HG02840 (cell line): ENCODE data around the gene SLC9C2.
"Not testable (repeated sequence)": the region's sequence is repeated elsewhere in the genome, so short reads cannot be mapped to it uniquely, and the experiment has no call there.

Source experiments
- ATAC-seq: cut with Tn5 transposase; IDR thresholded peaks from one replicate; pipeline ENCODE4 v1.9.1; 2021; ENCODE audit warnings: mild to moderate bottlenecking, moderate library complexity, moderate number of reproducible peaks; ENCODE audit not compliant: unreplicated experiment, low FRiP score

The SLC9C2 gene

DNA sequence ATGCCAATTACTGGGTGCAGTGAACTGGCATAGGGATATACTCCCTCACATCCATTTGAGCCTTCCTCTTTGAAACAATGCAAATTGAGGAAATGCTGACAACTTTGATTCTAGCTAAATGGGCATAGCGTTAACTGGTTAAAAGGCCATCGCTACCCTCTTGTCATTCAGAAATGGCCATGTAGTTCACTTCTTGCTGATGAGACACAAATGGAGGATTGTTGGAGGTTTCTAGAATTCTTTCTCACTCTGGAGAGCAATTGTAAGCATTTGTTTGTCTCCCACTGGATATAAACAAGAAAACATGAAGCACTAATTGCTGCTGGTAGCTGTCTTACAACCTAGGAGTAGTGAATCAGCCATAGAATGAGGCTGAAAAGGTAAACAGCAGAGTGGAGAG, 111.4 kb downstream of the SLC9C2 start:
- no peak for ATAC-seq

- no peak for ATAC-seq
Measured at GRCh38 chr1:173489929-173490328, 112.9 kb downstream of the SLC9C2 start.

DNA sequence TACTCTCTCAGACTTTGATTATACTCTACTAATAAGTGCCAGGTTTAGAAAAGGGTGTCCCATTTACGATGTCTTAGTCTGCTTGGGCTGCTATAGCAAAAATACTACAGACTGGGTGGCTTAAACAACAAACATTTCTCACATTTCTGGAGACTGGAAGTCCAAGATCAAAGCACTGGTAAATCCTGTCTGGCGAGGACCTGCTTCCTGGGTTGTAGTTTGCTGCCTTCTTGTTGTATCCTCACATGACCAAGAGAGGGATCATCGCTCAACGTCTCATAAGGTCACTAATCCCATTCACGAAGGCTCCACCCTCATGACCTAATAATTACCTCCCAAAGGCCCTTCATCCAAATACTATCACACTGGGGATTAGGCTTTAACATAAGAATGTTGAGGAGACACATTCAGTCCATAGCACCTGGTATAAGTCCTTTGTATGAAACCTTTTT, 113.7 kb downstream of the SLC9C2 start:
- ATAC-seq: no peak

DNA sequence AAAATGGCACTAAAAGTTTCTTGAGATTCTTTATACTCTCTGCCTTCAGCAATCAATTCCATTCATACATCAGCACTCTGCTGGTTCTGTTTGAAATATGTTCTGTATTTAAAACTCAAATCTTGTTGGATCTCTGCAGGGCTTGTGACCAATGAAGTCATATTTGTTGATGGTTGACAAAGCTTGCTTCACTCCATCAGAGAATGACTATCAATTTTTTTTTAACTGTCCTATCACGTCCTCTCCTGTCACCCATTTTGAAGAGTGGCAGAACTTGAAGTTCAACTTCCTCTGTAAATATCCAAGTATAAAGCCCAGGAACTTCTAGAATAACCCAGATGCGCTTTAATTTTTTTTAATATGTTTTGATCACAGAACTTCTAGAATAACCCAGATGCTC, 114.9 kb downstream of the SLC9C2 start:
- ATAC-seq: no peak

- ATAC-seq: no peak
Measured at GRCh38 chr1:173485401-173485800, 117.5 kb downstream of the SLC9C2 start.

GRCh38 chr1:173484276-173484675, 118.6 kb downstream of the SLC9C2 start:
- no peak for ATAC-seq

DNA sequence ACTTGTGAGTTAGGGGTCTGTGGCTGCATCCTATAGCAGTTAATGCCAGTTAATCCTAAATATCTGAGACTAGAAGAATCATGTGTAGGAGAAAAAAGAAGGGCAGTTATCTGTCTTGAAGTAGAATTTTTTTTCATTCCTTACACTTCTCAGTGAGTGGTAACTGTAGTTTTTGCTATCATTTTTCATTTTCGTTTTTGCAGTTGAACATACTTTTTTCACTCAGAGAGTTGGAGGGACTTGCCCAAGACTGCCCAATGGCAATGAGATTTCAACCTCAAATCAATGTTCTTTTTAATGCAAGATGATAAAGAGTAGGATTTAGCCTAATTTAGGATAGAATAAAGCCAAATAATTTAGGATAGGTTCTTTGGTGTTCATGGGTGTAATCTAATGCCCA, 120.2 kb downstream of the SLC9C2 start:
- ATAC-seq: no peak

DNA sequence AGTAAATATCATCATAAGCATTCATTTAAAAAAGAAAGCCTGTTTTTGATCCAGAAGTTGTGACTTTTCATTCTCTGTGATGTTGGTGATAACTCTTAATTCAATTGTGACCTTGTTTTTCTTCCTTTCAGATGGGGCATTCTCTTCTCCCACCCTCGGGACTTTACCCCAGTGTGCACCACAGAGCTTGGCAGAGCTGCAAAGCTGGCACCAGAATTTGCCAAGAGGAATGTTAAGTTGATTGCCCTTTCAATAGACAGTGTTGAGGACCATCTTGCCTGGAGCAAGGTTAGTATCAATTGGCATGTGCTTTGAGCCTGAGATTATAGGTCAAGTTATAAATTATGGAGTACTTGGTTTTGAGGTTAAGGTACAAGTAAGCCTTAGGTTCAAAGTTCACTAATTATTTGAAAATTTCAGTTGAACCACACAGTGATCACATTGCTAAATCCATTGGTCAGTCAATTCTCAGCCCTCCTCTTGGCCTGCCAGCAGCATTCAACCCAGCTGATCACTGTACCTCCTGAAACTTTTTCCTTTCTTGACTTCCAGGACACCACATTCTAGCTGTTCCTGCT, 121.6 kb downstream of the SLC9C2 start:
- ATAC-seq: no peak

DNA sequence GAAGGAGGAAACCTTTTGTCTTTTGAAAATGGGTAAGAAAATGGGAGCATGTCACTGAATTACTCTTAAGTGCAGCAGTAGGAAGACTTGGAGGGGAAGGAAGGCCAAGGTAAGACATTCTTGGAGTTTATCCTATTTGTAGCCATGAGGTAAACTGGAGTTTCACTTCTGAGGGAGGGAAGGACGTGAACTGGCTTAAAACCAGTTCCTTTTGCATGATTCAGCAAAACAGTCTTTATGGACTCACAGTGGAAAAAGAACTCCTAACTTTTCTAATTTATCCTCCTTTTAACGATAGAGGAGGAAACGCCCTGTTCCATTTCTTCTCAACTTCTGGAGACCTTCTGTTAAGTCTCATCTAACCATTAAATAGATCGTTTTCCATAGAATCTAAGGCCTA, 123.2 kb downstream of the SLC9C2 start:
- ATAC-seq: no peak

DNA sequence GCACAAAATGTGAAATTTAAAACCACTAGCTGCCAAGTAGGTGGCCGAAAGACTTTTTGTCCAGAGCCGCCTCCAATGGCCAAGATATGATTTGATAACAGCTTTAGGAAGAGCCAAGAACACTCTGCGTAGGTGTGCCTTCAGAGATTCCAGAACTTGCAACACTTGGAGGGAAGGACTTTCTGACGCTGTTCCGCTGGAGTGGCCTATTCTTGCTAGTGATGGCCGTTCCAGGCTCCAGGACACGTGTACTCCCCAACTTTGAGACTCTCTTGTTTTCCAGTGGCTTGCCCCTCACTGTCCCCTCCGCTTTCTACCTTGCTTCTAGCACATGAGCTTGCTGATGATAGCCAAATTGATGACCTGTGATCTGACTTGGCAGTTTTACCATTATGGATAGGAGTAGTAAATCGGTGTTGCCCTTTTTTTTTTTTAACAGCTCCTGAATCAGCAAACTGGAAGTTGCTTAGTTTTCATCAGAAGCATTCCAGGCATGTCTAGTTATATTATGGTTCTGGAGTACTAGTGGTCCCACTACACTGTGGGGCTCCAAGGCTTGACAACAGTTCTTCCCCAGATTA, 124.7 kb downstream of the SLC9C2 start:
- no peak for ATAC-seq

GRCh38 chr1:173477286-173478093, 125.4 kb downstream of the SLC9C2 start, which contains the start of gene PRDX6:
Gene PRDX6 (plus strand): TSS chr1:173477335. CDS start chr1:173477398, 63 bp downstream.
- peak; percentile 53 for ATAC-seq

- ATAC-seq: peak; percentile 96
Measured at GRCh38 chr1:173476665-173477285, 126.1 kb downstream of the SLC9C2 start.

- no peak for ATAC-seq
Measured at GRCh38 chr1:173476197-173476664, 126.6 kb downstream of the SLC9C2 start.

DNA sequence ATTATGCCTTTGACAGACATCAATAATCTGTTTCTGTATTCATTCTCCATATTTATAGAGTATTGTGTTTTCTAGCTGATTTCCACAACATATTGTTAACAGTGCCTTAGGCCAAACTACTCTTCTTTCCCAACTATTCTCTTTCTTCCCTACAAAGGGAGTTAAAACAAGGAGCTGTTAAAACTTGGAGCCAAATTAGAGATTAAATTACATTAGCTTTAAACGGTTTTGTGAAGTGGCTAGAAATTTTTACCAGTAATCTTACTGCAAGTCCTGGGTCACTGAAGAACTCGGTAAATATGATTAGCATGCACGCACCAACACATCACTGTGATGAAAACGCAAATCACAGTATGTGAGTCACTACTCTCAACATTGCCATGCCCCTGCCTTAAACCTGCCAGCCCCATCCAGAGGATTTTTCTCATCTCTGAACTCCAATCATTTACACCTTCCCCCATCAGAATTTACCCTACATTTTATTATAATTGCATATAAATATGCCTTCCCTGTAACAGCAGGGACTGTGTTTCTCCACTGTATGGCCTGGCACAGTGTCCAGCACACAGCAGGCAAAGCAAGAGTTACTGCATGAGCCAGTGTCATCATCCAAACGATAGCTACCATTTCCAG, 127.2 kb downstream of the SLC9C2 start:
- no peak for ATAC-seq

DNA sequence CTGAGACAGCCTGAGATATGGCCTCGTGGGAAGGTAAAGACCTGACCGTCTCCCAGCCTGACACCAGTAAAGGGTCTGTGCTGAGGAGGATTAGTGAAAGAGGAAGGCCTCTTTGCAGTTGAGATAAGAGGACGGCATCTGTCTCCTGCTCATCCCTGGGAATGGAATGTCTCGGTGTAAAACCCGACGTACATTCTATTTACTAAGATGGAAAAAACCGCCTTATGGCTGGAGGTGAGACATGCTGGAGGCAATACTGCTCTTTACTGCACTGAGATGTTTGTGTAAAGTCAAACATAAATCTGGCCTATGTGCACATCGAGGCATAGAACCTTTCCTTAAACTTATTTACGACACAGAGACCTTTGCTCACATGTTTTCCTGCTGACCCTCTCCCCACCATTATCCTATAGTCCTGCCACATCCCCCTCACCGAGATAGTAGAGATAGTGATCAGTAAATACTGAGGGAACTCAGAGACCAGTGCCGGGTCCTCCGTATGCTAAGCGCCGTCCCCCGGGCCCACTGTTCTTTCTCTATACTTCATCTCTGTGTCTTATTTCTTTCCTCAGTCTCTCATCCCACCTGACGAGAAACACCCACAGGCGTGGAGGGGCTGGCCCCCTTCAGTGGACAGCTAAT, 128.0 kb downstream of the SLC9C2 start:
- not testable (repeated sequence) for ATAC-seq

- ATAC-seq: no peak
Measured at GRCh38 chr1:173474097-173474779, 128.6 kb downstream of the SLC9C2 start.

DNA sequence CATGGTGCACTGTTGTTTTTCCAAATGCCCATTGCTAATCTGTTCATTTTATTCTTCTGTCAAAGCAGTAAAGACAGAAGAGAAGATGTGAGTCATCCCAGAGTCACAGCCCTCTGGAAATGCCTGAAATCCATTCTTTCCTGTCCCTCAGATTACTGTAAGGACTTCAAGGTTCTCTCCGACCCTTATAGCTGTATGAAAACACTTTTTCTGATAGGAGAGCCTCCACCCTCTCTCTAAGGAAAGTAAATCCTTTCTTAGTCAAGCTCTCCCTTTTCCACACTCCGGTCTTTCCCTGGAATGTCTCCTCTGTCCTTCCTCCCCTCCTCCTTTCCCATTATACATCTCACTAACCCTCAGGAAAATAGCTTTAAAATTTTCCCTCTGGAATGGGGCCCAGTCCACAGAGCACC, 129.3 kb downstream of the SLC9C2 start:
- no peak for ATAC-seq

GRCh38 chr1:173470608-173471007, 132.3 kb downstream of the SLC9C2 start:
- ATAC-seq: no peak

GRCh38 chr1:173469656-173470055, 133.2 kb downstream of the SLC9C2 start:
- ATAC-seq: no peak
